ENCODE data around the gene ADAMTS17.

The ADAMTS17 gene

GRCh38 chr15:100167884-100168375 lies 173.8 kb downstream of the ADAMTS17 start:
- TF ChIP-seq CTCF (conservative IDR thresholded peaks at IDR 0.05) (no peak), ZFX (IDR thresholded peaks at IDR 0.05) (no peak)
- no peak overlapping the region for H3K27ac ChIP-seq

- TF ChIP-seq ZFX (IDR thresholded peaks at IDR 0.05) (no peak), CTCF (conservative IDR thresholded peaks at IDR 0.05) (no peak)
- no peak overlapping the region for H3K27ac ChIP-seq
These were observed 175.5 kb downstream of the ADAMTS17 start for GRCh38 chr15:100166313-100166712.

DNA sequence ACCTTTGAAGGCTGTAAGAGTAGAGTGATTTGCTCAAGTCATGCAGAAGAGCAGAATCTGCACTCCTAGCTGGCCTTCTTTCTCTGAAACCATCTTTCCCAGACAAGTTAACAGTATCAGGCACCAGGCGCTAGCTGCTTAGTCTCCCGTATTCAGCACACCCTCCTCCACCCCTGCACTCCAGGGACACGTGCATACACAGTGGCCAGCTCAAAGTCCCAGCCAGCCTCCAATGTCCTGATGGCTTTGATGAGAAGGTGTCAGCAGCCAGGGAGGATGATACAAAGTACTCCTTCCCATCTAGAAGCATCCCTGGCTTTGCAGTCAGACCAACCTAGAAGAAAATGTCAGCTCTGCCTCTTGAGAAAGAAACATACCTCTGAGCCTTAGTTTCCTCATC lies 177.8 kb downstream of the ADAMTS17 start:
- no peak for TF ChIP-seq CTCF (conservative IDR thresholded peaks at IDR 0.05)
- TF ChIP-seq ZFX (IDR thresholded peaks at IDR 0.05): no peak
- no peak overlapping the region for H3K27ac ChIP-seq

GRCh38 chr15:100160953-100161352 lies 180.8 kb downstream of the ADAMTS17 start:
- no peak for TF ChIP-seq ZFX (IDR thresholded peaks at IDR 0.05)

DNA sequence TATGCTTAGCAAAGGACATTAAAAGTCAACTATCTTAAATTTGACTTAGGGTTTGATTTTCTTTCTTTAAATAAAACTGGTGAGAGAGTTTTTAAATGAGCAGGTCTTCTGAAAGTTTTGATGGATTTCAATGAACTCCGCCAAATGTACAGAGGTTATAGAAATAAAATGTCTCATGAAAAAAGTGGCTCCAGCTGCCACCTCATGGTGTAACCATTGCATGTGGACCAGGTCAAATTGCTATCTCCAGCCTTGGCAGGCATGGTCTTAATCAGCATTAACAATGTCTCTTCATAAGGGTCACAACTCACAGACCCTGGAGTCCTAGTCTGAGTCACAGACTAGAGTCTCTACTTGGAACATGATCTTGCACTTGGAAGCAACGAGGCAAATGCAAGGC lies 182.3 kb downstream of the ADAMTS17 start:
- TF ChIP-seq CTCF (conservative IDR thresholded peaks at IDR 0.05): no peak
- no peak for TF ChIP-seq ZFX (IDR thresholded peaks at IDR 0.05)
- no peak overlapping the region for H3K27ac ChIP-seq

More at GRCh38 chr15:100160953-100161352, 180.8 kb downstream of the ADAMTS17 start:
- no peak overlapping the region for H3K27ac ChIP-seq

DNA sequence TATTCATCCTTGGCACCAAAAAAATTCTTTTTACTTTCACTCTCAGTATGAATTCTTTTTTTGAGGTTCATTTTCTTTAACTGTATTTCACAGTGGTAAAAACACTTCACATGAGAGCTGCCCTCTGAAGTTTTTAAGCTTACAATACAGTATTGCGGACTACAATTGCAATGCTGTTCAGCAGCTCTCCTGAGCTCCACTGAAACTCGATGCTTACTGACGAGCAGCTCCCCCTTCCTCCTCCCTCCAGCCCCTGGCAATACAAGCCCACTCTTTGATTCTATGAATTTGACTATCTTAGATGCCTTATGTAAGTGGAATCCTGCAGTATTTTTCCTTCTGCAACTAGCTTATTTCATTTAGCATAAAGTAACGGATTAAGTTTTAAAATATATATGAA lies 183.4 kb downstream of the ADAMTS17 start:
- no peak for TF ChIP-seq ZFX (IDR thresholded peaks at IDR 0.05)
- no peak for TF ChIP-seq CTCF (conservative IDR thresholded peaks at IDR 0.05)
- H3K27ac ChIP-seq: no peak overlapping the region

GRCh38 chr15:100156201-100156600 lies 185.6 kb downstream of the ADAMTS17 start:
- H3K27ac ChIP-seq: no peak overlapping the region
- TF ChIP-seq CTCF (conservative IDR thresholded peaks at IDR 0.05): no peak
- no peak for TF ChIP-seq ZFX (IDR thresholded peaks at IDR 0.05)

DNA sequence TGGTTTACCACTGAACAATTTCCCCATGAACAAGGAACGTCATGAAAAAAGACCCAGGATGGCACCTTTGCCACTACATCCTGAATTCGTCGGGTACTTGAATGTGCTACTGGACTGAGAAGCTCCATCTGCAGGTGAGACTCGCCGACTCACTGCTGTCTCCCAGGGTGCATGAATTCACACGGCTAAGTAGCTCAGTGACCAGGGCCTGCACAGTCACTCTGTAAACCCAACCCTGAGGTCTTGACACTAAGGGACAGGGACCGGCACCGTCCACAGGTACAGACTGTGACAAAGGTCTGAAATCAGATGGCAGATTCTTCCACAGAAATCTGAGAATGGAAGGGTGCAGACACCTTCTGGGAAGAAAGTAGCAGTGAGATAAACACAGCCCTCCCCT lies 187.4 kb downstream of the ADAMTS17 start:
- H3K27ac ChIP-seq: no peak overlapping the region
- no peak for TF ChIP-seq ZFX (IDR thresholded peaks at IDR 0.05)
